Liver (tissue), 3 donors: Measurements from ENCODE around the gene CCDC60.

Experiments
- CTCF ChIP-seq: fragments of 150-350 bp; IDR thresholded peaks from 2 replicates; pipeline ENCODE4 v1.5.1; 2017; ENCODE audit warnings: improper control_type of control experiment, low read depth, low read length; ENCODE audit not compliant: missing input control
- EGR1 ChIP-seq, 2 donors: IDR thresholded peaks; 2 replicates each; pipeline ENCODE4 v1.6.1; 2016 to 2018; ENCODE audit warnings: antibody characterized with exemption in 2 of 2, low read depth in 2 of 2
- GABPA ChIP-seq, 2 donors: IDR thresholded peaks in 1 of 2; conservative IDR thresholded peaks in 1 of 2; 2 replicates each; pipeline ENCODE4 v1.6.1; 2016; ENCODE audit warnings: antibody characterized with exemption in 2 of 2, mild to moderate bottlenecking in 1 of 2, moderate library complexity in 1 of 2
- HNF4G ChIP-seq: IDR thresholded peaks from 2 replicates; pipeline ENCODE4 v1.6.1; 2016; ENCODE audit warnings: antibody characterized with exemption
- JUND ChIP-seq, 2 donors: IDR thresholded peaks; 2 replicates each; pipeline ENCODE4 v1.6.1; 2016; ENCODE audit warnings: antibody characterized with exemption in 2 of 2
- NR2F2 ChIP-seq: IDR thresholded peaks from 2 replicates; pipeline ENCODE4 v1.6.1; 2016; ENCODE audit warnings: antibody characterized with exemption
- RAD21 ChIP-seq, 2 donors: IDR thresholded peaks; 2 replicates each; pipeline ENCODE4 v1.6.1; 2016; ENCODE audit warnings: antibody characterized with exemption in 2 of 2, mild to moderate bottlenecking in 2 of 2
- REST ChIP-seq: IDR thresholded peaks from 2 replicates; pipeline ENCODE4 v1.6.1; 2016; ENCODE audit warnings: antibody characterized with exemption, mild to moderate bottlenecking
- RXRA ChIP-seq, 2 donors: IDR thresholded peaks; 2 replicates each; pipeline ENCODE4 v1.6.1; 2017 to 2018; ENCODE audit warnings: antibody characterized with exemption in 2 of 2, mild to moderate bottlenecking in 1 of 2
- YY1 ChIP-seq: IDR thresholded peaks from 2 replicates; pipeline ENCODE4 v1.6.1; 2016; ENCODE audit warnings: antibody characterized with exemption, mild to moderate bottlenecking
- TF ChIP-seq, protein P1 (sequence below): IDR thresholded peaks from 2 replicates; pipeline ENCODE4 v1.6.1; 2016; ENCODE audit warnings: antibody characterized with exemption
- donor health status: healthy.
- donor health status: healthy.

GRCh38 chr12:119365451-119365850 is 30.9 kb downstream of the CCDC60 start:
- TF ChIP-seq RAD21 (IDR thresholded peaks at IDR 0.05), result no peak
- TF ChIP-seq HNF4G, result no peak
- no peak for TF ChIP-seq GABPA (IDR thresholded peaks at IDR 0.05 in 1 of 2, conservative IDR thresholded peaks at IDR 0.05 in 1 of 2)
- TF ChIP-seq CTCF, result no peak
- TF ChIP-seq NR2F2, result no peak
- TF ChIP-seq, protein P1, sequence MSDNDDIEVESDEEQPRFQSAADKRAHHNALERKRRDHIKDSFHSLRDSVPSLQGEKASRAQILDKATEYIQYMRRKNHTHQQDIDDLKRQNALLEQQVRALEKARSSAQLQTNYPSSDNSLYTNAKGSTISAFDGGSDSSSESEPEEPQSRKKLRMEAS, result no peak
- no peak for TF ChIP-seq REST
- no peak for TF ChIP-seq YY1
- no peak for TF ChIP-seq RXRA (IDR thresholded peaks at IDR 0.05)
- TF ChIP-seq JUND (IDR thresholded peaks at IDR 0.05), result no peak
- TF ChIP-seq EGR1 (IDR thresholded peaks at IDR 0.05; ENCODE audit: low read depth in 2 of 2), result no peak
